ENCODE results near the gene MVK. TPM values are rescaled to one million over a fixed set of nuclear protein-coding genes. Genes with fewer than 3 reads are reported as not detected.

Gene MVK
- total RNA-seq, 1 experiment from 2014 or later, result 19.2 TPM

- no peaks in the 10 kb centered on the region for H3K27me3 ChIP-seq (ENCODE audit: insufficient read depth, low read length)
- H4K20me1 ChIP-seq (ENCODE audit: control insufficient read depth, insufficient read depth, insufficient read length), result no peaks in the 10 kb centered on the region
- H3K4me2 ChIP-seq (ENCODE audit: insufficient read depth, insufficient read length, low read length), result no peak overlapping the region
- no peak overlapping the region for H2BK15ac ChIP-seq (ENCODE audit: low read depth, low read length)
- no peak overlapping the region for H4K8ac ChIP-seq (replicated peaks; ENCODE audit: insufficient read length, low read depth, low read length)
- H2AFZ ChIP-seq (ENCODE audit: low read length), result no peak overlapping the region
- Mint-ChIP-seq H3K4me1 (no peaks in the 10 kb centered on the region), H3K9me3 (no peaks in the 10 kb centered on the region), H3K36me3 (ENCODE audit: insufficient read depth in 1 of 3, low read depth in 3 of 3) (peaks cover 5 to 37% (median 31%) of the 10 kb centered on the region in 3 experiments; a peak in 4 of 7 replicates), H3K27ac (peak overlapping the region in 2 of 3 experiments; percentile 19 to 85; a peak in 1 of 7 replicates), H3K27me3 (ENCODE audit: low read depth) (no peaks in the 10 kb centered on the region), H3K4me3 (no peak overlapping the region)
- no peaks in the 10 kb centered on the region for H3K79me2 ChIP-seq (ENCODE audit: insufficient read depth, low read length)
- H3K79me1 ChIP-seq (ENCODE audit: insufficient read depth, low read depth, low read length, poor library complexity, severe bottlenecking), result no peaks in the 10 kb centered on the region
- no peak for TF ChIP-seq CTCF (conservative IDR thresholded peaks at IDR 0.05)
- no peak overlapping the region for H3K56ac ChIP-seq (ENCODE audit: insufficient read length, low read depth, low read length)
- no peak for DNase-seq
- no peak overlapping the region for H4K91ac ChIP-seq (ENCODE audit: insufficient read length, low read depth, low read length)
- no peak overlapping the region for H2BK120ac ChIP-seq (ENCODE audit: low read depth, low read length, poor library complexity, severe bottlenecking)
- no peaks in the 10 kb centered on the region for H3K4me1 ChIP-seq (ENCODE audit: insufficient read depth, low read length)
- WGBS (ENCODE audit: extremely low coverage, insufficient read length, low lambda C conversion rate), result no CpG with 5 or more reads among the region's 8 CpGs
- no peak overlapping the region for H3K4ac ChIP-seq (ENCODE audit: low read depth, low read length)
- H3K18ac ChIP-seq (ENCODE audit: insufficient read length, low read depth, low read length), result no peak overlapping the region
- H2BK5ac ChIP-seq (ENCODE audit: insufficient read length, low read length), result no peak overlapping the region
- no peak overlapping the region for H4K5ac ChIP-seq (ENCODE audit: insufficient read length, low read depth, low read length)
- no peak overlapping the region for H2BK12ac ChIP-seq (ENCODE audit: insufficient read length, low read depth, low read length)
- no peaks in the 10 kb centered on the region for H3K9me3 ChIP-seq (ENCODE audit: control insufficient read depth, low read depth, low read length)
- H2BK20ac ChIP-seq (ENCODE audit: low read depth, low read length, poor library complexity, severe bottlenecking), result no peak overlapping the region
- H3K23ac ChIP-seq (ENCODE audit: insufficient read length, low read depth, low read length), result no peak overlapping the region
- H3T11ph ChIP-seq (ENCODE audit: low read length), result no peak overlapping the region
- no peak overlapping the region for H3K27ac ChIP-seq (ENCODE audit: insufficient read length, low read depth, low read length)
- H3K23me2 ChIP-seq (ENCODE audit: insufficient read length, low read depth, low read length, poor library complexity, severe bottlenecking), result no peaks in the 10 kb centered on the region
- no peak overlapping the region; the same call in 1 of the 2 replicates for H3K14ac ChIP-seq (ENCODE audit: insufficient read depth, low read length)
- no peak overlapping the region for H2AK5ac ChIP-seq (ENCODE audit: insufficient read length, low read length)
- no peak overlapping the region for H3K9ac ChIP-seq (ENCODE audit: extremely low read depth, insufficient read length, low read length)
Measured at GRCh38 chr12:109590566-109590965, 17.0 kb downstream of the MVK start.

Data from H9 (cell line).